OCI-LY7 (cell line): ENCODE measurements around the gene FBXO31.
"Not testable (repeated sequence)": the region's sequence is repeated elsewhere in the genome, so short reads cannot be mapped to it uniquely, and the experiment has no call there.

Experiments
- EZH2phosphoT487 ChIP-seq: fragments of 200-600 bp; sonication (generic); IDR thresholded peaks from 2 replicates; pipeline ENCODE4 v1.6.1; 2018; ENCODE audit warnings: low read depth, borderline replicate concordance, mild to moderate bottlenecking, mixed run types, antibody characterized with exemption, low read length, moderate library complexity, mixed read lengths
- TF ChIP-seq, protein P1 (sequence below): fragments of 200-600 bp; sonication (generic); conservative IDR thresholded peaks from 2 replicates; pipeline ENCODE4 v1.5.1; 2014; ENCODE audit warnings: mild to moderate bottlenecking, antibody characterized with exemption, low read length, moderate library complexity, mixed read lengths

DNA sequence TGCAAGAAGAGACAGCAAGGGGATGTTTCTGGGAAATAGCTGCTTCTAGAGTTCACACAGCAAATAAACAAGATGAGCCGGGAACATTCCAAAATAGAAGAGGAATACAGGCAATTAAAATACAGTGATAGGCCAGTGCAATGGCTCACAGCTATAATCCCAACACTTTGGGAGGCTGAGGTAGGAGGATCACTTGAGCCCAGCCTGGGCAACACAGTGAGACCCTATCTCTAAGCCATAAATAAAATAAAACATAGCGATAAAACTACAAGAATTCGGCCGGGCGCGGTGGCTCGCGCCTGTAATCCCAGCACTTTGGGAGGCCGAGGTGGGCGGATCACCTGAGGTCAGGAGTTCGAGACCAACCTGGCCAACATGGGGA lies 43.9 kb downstream of the FBXO31 start:
- TF ChIP-seq, protein P1, sequence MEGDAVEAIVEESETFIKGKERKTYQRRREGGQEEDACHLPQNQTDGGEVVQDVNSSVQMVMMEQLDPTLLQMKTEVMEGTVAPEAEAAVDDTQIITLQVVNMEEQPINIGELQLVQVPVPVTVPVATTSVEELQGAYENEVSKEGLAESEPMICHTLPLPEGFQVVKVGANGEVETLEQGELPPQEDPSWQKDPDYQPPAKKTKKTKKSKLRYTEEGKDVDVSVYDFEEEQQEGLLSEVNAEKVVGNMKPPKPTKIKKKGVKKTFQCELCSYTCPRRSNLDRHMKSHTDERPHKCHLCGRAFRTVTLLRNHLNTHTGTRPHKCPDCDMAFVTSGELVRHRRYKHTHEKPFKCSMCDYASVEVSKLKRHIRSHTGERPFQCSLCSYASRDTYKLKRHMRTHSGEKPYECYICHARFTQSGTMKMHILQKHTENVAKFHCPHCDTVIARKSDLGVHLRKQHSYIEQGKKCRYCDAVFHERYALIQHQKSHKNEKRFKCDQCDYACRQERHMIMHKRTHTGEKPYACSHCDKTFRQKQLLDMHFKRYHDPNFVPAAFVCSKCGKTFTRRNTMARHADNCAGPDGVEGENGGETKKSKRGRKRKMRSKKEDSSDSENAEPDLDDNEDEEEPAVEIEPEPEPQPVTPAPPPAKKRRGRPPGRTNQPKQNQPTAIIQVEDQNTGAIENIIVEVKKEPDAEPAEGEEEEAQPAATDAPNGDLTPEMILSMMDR = not testable (repeated sequence)
- TF ChIP-seq EZH2phosphoT487 = not testable (repeated sequence)
